Measurements from ENCODE around the gene GNG7. TPM values are rescaled to one million over a fixed set of nuclear protein-coding genes. Genes with fewer than 3 reads are reported as not detected.
"Not testable (repeated sequence)": the region's sequence is repeated elsewhere in the genome, so short reads cannot be mapped to it uniquely, and the experiment has no call there.

GNG7 gene
- polyA plus RNA-seq, 3 donors, result 2.8 to 4.0 (median 2.9) TPM

DNA sequence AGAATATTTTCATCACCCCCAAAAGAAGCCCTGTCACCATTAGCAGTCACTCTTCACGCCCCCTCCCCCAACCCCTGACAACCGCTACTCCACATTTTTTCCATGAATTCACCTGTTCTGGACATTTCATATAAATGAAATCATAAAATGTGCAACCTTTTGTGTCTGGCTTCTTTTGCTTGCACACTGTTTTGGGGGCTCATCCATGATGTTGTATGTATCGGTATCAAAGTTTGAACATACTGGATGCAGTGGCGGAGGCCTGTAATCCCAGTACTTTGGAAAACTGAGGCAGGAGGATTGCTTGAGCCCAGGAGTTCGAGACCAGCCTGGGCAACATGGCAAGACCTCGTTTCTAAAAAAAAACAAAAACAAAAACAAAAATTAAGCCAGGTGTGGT is 219.4 kb downstream of the GNG7 start:
- H3K27ac ChIP-seq (ENCODE audit: low read depth, low read length), result no peak overlapping the region
- WGBS, 3 donors, result 81 to 94% (median 87%) methylated on average over 6 of the region's 6 CpGs

DNA sequence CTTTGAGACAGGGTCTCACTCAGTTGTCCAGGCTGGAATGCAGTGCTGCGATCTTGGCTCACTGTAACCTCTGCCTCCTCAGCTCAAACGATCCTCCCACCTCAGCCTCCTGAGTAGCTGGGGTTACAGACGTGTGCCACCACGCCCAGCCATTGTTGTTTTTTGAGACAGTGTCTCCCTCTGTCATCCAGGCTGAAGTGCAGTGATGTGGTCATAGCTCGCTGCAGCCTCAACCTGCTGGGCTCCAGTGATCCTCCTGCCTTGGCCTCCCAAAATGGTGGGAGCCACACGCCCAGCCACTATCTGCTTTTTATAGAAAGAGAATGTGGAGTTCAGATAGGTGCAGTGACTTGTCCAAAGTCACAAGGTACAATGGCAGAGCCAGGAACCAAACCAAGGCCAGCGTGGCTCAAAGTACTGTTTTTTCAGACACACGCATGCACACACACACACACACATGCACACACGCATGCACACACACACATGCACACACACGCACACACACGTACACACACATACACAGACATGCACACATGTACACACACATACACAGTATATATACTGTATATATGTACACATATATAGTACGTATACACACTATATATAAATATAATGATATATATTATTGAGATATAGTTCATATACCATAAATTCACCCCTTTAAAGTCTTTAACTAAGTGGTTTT is 220.0 kb downstream of the GNG7 start:
- no peak overlapping the region for H3K27ac ChIP-seq (ENCODE audit: low read depth, low read length)
- WGBS, 3 donors, result 79 to 83% (median 81%) methylated on average over 12 of the region's 12 CpGs

DNA sequence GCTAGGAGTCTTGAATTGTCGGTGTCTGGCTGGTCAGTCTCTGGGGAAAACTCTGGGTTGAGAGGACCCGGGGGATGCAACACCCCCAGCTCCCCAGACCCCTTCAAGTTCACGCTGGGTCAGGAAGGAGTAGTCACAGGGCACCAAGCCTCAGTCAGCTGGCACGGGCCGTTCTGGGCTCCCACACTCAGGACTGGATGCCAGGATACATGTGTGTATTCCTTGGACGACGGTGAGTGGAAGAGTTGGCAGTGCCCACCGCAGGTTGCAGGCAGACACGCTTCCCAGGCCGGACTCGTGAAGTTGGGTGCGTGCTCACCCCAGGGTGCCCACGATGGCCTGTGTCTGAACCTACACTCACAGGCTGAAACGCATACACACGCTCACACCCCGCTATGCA is 221.0 kb downstream of the GNG7 start:
- 92 to 94% (median 94%) methylated on average over 16 of the region's 16 CpGs for WGBS, 3 donors
- H3K27ac ChIP-seq (ENCODE audit: low read depth, low read length), result no peak overlapping the region

DNA sequence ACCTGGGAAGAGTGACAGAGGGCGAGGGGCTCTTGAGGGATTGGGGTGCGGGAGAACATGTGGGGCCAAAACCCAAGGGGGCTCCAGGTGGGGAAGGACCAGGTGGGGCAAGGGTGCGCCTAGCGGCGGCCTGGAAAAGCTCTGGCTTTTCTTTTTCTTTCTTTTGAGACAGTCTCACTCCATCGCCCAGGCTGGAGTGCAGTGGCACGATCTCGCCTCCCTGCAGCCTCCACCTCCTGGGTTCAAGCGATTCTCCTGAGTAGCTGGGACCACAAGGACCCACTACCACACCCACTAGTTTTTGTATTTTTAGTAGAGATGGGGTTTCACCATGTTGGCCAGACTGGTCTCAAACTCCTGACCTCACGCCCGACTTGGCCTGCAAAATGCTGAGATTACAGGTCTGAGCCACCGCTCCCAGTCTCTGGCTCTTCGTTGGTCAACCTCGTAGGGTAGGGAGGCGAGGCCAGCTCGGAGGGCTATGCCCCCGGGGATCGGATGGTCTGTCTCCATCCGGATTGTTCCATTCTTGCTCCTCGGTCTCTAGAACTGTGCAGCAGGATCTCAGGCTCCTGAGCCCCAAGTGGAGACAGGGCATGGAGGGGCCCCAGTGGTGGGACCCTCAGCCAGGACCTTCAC is 222.8 kb downstream of the GNG7 start:
- 70 to 78% (median 74%) methylated on average over 20 of the region's 20 CpGs for WGBS, 3 donors
- H3K27ac ChIP-seq (ENCODE audit: low read depth, low read length), result no peak overlapping the region

DNA sequence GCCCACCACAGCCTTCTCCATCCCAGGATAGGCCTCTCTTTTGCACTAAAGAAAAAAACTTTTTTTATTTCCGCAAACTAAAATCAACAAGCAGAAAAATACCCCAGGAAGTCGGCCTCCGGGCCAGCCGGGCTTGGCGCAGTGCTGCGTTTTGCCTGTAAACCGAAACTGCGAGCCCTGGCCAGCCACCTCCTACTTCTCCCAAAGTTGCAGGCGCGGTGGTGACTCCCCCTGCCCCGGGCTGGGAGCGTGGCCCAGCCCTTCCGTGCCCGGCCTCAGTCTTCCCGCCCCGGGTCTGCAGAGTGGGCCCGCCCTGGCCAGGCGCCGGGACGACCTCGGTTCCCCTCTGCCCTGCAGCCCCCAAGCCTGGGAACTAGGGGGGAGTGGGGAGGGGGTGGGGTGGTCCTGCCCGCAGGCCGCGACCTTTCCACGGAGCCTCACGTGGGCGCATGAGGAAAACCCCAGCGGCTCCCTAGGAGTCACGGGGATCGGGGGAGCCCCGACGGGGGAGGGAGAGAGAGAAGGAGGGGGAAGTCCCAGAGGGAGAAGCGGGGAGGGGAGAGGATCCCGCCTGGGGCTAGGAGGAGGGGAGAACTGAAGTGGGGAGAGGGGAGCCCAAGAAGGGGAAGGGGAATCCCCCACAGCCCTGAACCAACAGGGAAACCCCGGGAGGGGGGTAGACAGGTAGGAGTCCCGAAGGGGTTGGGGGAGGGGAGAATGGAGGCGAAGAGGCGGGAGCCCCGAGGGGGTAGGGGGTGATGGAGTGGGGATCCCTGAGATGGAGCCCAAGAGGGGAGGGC is 223.5 kb downstream of the GNG7 start:
- 4 to 6% (median 6%) methylated on average over 34 to 39 of the region's 39 CpGs for WGBS, 3 donors
- no peak overlapping the region for H3K27ac ChIP-seq (ENCODE audit: low read depth, low read length)

DNA sequence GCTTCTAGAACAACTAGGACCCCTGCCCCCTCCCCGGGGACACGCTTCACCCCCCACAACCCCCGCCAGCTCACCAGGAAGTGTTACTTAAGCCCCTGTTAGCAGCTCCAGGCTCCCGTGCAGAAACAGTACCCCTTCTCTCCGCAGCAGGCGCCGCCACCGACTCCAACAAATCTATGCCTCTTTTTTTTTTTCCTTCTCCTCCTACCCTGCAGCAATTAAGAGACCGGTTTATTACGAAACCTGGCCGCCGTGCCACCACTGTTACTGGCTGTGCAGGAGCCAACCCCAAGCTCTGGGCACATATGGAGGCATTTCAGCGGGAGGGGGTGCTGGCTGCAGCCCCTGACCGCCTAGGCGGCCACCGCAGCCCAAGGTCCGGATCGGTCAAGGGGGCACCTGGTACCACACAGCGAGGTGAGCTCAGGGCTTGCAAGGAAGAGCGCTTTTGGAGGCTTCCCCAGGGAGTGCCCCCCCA is 224.2 kb downstream of the GNG7 start:
- WGBS, 3 donors, result 3 to 12% (median 5%) methylated on average over 20 of the region's 20 CpGs
- H3K27ac ChIP-seq (ENCODE audit: low read depth, low read length), result no peak overlapping the region

DNA sequence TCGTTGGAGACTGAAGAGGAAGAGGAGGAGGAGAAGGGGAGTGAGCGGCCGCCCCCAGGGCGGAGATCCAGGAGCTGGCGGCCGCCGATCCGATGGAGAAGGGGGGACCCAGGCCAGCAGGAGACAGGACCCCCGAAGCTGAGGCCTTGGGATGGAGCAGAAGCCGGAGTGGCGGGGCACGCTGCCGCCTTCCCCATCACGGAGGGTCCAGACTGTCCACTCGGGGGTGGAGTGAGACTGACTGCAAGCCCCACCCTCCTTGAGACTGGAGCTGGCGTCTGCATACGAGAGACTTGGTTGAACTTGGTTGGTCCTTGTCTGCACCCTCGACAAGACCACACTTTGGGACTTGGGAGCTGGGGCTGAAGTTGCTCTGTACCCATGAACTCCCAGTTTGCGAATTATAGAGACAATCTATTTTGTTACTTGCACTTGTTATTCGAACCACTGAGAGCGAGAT is 224.7 kb downstream of the GNG7 start:
- H3K27ac ChIP-seq (ENCODE audit: low read depth, low read length), result peak overlapping the region; percentile 3
- WGBS, 3 donors, result 18 to 45% (median 21%) methylated on average over 16 to 21 of the region's 21 CpGs

DNA sequence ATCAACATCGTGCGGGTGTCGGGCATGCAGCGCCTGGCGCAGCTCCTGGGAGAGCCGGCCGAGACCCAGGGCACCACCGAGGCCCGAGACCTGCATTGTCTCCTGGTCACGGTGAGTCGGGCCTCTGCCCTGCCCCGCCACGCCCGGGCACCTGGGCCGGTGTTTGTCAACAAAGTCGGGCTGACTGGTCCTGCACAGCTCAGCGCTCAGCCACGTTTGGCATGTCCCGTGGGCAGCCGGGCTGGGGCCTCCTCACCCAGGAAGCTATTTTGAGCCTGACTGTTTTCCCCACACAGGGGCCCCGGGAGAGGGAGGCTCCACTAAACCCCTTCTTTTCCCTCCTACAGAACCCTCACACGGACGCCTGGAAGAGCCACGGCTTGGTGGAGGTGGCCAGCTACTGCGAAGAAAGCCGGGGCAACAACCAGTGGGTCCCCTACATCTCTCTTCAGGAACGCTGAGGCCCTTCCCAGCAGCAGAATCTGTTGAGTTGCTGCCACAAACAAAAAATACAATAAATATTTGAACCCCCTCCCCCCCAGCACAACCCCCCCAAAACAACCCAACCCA is 225.3 kb downstream of the GNG7 start:
- 5 to 10% (median 8%) methylated on average over 17 to 27 of the region's 27 CpGs for WGBS, 3 donors
- peak overlapping the region; percentile 87 for H3K27ac ChIP-seq (ENCODE audit: low read depth, low read length)

DNA sequence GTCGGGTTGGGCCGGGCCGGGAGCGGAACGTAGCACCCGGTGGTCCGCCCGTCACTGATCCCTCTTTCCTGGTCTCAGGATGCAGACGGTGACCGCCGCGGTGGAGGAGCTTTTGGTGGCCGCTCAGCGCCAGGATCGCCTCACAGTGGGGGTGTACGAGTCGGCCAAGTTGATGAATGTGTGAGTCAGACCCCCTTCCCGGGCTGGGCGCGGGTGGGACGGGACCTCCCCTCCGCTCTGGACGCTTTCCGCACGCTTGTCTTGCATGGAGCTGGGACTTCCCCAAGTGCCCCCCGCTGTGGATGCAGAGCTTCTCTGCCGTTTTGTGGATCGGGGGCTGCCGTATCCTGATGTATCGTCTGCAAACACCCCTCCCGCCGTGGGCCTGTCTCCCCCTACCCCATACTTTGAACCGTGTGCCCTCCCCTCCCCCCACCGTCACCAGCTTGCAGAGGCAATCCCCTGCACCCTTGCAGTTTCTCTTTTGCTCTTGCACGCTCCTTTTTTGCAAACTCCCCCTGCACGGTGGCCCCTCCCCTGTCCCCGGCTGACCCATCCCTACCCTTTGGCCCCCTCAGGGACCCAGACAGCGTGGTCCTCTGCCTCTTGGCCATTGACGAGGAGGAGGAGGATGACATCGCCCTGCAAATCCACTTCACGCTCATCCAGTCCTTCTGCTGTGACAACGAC is 225.9 kb downstream of the GNG7 start:
- peak overlapping the region; percentile 87 for H3K27ac ChIP-seq (ENCODE audit: low read depth, low read length)
- 0 to 1% (median 1%) methylated on average over 35 to 42 of the region's 42 CpGs for WGBS, 3 donors

DNA sequence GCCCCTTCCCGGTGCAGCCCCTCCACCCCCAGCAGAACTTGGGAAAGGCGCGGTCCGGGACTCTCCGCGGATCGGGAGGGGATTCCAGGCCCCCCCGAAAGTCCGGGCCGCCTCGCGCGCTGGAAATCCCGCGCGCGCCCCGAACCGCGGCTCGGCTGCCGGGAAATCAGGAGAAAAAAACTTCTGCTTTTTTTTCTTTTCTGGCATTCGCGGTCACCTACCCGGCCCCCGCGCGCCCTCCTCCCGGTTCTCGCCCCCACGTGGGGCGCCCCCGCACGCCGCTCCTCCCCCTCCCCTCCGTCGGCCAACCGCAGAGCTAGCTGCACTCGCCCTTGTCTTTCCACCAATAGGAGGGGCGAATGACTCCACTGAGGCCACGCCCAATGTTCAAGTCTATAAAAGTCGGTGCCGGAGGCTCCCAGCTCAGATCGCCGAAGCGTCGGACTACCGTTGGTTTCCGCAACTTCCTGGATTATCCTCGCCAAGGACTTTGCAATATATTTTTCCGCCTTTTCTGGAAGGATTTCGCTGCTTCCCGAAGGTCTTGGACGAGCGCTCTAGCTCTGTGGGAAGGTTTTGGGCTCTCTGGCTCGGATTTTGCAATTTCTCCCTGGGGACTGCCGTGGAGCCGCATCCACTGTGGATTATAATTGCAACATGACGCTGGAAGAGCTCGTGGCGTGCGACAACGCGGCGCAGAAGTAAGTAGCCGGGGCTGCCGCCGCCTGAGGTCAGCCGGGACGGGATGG is 226.6 kb downstream of the GNG7 start, which contains the start of gene GADD45B:
TSS of gene GADD45B (plus strand) at position 426 of the 749 bp plus-strand sequence. CDS start at position 658, 232 bp downstream.
- WGBS, 3 donors, result 0 to 1% (median 1%) methylated on average over 63 to 70 of the region's 70 CpGs
- peak within 1 kb of the TSS; percentile 87 for H3K27ac ChIP-seq (ENCODE audit: low read depth, low read length)

DNA sequence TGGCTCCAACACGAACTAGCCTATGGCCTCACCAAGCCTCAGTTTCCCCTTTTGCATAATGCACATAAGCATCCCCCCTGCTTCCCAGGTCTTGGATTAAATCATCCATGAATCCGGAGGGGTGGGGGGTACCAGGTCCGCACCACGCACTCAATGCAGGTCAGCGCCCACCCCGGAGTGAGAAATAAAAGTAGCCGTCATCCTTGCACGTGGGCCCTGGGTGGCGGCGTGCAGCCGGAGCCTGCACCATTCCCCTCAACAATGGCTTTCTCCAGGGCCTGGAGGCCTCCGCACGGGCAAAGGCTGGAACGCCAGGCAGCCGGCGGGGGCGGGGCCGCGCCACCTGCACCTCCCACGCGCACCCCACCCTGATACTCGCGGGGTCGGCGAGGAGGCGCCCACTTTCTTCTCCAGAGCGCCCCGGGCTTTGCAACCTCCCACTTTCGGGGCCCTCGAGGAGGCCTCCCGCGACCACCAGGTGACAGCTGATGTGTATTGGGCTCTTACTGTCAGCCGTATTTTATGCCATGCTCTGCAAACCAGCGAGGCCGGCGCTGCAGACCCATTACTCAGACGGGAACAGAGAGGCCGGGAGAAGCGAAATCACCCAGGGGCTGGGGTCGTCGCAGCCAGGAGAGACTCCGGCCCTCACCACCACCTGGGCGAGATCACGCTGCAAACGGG is 227.3 kb downstream of the GNG7 start:
- WGBS, 3 donors, result 0 to 1% (median 1%) methylated on average over 43 to 45 of the region's 45 CpGs
- H3K27ac ChIP-seq (ENCODE audit: low read depth, low read length), result peak overlapping the region; percentile 45

DNA sequence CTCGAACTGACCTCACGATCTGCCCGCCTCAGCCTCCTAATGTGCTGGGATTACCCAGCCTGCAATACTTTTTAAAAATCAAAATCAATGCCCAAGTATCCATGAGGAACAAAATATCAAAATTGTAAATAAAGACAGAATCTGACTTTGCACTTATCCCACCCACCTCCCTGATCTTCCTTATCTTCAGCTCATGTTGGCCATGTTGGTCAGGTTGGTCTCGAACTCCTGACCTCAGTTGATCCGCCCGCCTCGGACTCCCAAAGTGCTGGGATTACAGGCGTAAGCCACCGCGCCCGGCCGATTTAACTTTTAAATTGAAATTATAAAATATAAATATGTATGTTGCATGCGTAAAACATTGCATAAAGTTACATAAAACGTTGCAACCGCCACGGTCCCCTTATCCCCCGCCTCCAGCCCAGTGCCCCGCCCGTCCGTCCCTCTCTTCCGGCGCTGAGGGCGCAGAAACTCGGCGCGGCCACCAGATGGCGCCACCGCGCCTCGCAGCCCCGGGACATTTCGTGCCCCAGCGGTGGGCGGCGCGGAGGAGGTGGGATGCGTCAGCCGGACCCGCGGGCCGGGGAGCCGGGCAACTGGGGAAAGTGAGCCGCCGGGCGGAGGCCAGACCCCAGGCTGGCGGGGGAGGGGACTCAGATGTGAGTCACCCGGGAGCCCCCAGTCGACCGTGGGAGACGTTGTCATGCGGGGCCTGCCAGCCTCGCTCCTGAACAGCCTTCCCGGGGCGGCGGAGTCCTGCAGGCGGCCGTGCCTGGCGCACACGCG is 228.1 kb downstream of the GNG7 start:
- 5 to 6% (median 6%) methylated on average over 56 to 60 of the region's 60 CpGs for WGBS, 3 donors
- H3K27ac ChIP-seq (ENCODE audit: low read depth, low read length), result peak overlapping the region; percentile 45

DNA sequence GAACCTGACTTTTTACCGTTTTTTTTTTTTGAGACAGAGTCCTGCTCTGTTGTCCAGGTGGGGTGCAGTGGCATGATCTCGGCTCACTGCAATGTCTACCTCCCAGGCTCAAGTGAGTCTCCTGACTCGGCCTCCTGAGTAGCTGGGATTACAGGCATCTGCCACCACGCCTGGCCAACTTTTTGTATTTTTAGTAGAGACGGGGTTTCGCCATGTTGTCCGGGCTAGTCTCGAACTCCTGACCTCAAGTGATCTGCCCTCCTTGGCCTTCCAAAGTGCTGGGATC is 232.6 kb downstream of the GNG7 start:
- WGBS, 3 donors, result 83 to 85% (median 85%) methylated on average over 8 of the region's 8 CpGs
- H3K27ac ChIP-seq (ENCODE audit: low read depth, low read length), result not testable (repeated sequence)

DNA sequence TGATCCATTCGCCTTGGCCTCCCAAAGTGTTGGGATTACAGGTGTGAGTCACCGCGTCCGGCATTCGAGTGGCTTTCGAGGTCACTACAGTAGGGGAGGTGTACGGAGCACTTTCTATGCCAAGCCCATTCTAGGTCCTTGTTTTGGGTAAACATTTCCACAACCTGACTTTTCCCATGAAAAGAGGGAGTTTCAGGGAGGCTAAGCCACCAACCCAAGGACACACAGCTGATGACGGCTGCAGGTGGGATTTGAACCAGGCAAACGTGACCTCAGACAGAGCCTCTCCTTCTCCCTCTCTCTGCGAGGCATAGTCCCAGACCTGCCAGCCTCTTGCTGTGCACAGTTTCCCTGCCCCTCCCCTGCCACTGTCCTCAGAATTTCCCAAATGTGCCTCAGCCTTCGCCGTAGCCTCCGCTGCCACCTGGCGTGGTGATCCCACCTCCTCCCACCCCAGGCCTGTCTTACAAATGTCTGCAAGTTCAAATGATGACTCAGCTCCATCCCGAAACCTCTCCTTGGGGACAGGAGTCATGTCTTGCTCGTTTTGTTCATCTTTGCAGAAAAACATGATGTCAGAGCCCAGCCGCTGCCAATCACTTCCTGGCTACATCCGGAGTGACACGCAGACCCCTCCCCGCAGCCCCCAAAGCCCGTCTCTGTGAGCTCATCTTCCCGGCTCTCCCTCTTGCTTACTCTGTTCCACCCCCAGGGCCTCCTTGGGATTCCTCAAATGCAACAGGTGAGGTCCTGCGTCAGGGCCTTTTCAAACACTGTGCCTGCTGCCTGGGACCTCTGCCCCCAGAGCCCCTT is 233.2 kb downstream of the GNG7 start:
- 34 to 50% (median 36%) methylated on average over 23 of the region's 23 CpGs for WGBS, 3 donors
- no peak overlapping the region for H3K27ac ChIP-seq (ENCODE audit: low read depth, low read length)

DNA sequence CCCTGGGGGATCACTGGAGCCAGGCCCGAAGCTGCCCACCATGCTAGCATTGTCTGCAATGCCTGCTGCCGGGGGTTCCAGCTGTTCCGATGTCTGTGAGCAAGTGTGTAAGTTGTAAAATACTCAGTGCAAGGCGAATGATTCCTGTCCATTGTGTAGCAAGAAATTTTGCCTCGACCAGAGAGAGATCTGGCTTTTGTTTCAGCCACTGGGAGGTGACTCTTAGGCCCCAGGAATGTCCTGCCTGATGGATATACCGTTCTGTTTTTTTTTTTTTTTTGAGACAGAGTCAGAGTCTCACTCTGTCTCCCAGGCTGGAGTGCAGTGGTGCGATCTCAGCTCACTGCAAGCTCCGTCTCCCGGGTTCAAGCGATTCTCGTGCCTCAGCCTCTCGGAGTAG is 233.9 kb downstream of the GNG7 start:
- 74 to 80% (median 77%) methylated on average over 12 of the region's 12 CpGs for WGBS, 3 donors
- H3K27ac ChIP-seq (ENCODE audit: low read depth, low read length), result no peak overlapping the region

DNA sequence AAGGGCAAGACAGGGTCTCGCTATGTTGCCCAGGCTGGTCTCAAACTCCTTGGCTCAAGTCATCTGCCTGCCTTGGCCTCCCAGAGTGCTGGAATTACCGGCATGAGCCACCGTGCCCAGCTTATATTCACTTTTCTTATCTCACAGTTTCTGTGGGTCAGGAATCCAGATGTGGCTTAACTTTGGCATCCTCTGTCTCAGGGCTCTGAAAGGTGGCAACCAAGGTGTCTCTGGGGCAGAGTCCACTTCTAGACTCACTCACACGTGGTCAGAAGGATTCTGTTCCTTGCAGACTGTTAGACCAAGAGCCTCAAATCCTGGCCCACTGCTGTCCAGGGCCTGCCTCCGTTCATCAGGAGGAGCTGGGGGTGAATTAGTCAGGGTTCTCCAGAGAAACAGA is 238.1 kb downstream of the GNG7 start:
- 59 to 82% (median 75%) methylated on average over 5 of the region's 5 CpGs for WGBS, 3 donors
- H3K27ac ChIP-seq (ENCODE audit: low read depth, low read length), result no peak overlapping the region

Measured in adipose tissue (tissue), 3 donors.